ENCODE measurements around the gene CCDC28B. TPM values are rescaled to one million over a fixed set of nuclear protein-coding genes. Genes with fewer than 3 reads are reported as not detected.
A peak's percentile ranks its signal among the peaks of the same experiment; 100 is the strongest.

The CCDC28B gene
- total RNA-seq, 1 donor from 2014 or later: 2.7 TPM

DNA sequence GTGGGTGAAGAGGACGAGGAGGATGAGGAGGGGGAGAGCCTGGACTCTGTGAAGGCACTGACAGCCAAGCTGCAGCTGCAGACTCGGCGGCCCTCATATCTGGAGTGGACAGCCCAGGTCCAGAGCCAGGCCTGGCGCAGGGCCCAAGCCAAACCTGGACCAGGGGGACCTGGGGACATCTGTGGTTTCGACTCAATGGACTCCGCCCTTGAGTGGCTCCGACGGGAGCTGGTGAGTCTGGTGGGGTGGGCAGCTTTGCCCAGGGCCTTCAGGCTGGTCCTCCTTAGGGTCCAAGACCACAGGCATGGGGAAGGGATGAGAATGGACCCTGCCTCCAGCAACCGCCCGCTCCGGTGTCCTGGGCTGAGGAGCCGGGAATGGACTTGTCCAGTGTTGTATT, 47.1 kb downstream of the CCDC28B start:
- peak overlapping the region; percentile 41 for H3K4me3 ChIP-seq

DNA sequence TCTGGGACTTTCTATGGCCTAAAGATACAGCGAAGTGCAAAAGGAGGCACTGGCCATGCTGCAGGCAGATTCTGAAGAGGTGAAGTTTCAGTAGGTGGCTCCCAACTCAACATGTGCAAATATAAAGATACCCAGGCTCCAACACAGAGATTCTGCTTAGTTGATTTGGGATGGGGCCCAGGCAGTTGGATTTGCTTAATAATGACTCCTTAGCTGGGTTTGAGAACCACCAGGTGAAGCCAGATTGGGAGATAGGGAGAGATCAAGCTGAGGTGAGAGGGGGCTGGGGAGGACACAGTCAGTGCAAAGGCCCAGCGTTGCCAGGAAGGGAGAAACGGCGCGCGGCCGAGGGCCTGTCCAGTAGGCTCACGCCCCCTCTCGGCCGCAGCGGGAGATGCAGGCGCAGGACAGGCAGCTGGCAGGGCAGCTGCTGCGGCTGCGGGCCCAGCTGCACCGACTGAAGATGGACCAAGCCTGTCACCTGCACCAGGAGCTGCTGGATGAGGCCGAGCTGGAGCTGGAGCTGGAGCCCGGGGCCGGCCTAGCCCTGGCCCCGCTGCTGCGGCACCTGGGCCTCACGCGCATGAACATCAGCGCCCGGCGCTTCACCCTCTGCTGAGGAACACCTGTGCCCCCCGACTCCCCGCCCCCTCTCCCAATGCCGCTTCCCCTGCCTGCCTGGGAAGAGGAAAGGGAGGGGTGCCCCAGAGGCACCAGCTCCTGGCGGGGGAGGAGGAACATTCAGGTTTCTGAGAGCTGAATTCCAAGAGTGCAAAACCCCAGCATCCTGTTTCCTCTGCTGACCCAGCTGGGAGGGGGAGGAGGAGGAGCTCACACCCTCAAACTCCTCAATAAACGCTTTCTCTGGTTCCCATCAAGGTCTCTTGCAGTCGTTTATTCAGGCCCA, 47.8 kb downstream of the CCDC28B start:
- no peaks in the 10 kb centered on the region for H3K36me3 ChIP-seq

More for the DNA sequence above, 47.1 kb downstream of the CCDC28B start:
- Histone ChIP-seq H3K4me1 (peaks cover 48% of the 10 kb centered on the region), H3K27ac (peak overlapping the region; percentile 75), H3K27me3 (no peaks in the 10 kb centered on the region), H3K36me3 (no peaks in the 10 kb centered on the region), H3K9me3 (no peaks in the 10 kb centered on the region)
- intact Hi-C loops (cut with DNase I): loop anchor here (10.0 kb wide), 1 partner anchor 47 kb away; the partner anchor contains the start of gene HDAC1
- ATAC-seq (no peak), DNase-seq (no peak)
- TF ChIP-seq, protein P1, sequence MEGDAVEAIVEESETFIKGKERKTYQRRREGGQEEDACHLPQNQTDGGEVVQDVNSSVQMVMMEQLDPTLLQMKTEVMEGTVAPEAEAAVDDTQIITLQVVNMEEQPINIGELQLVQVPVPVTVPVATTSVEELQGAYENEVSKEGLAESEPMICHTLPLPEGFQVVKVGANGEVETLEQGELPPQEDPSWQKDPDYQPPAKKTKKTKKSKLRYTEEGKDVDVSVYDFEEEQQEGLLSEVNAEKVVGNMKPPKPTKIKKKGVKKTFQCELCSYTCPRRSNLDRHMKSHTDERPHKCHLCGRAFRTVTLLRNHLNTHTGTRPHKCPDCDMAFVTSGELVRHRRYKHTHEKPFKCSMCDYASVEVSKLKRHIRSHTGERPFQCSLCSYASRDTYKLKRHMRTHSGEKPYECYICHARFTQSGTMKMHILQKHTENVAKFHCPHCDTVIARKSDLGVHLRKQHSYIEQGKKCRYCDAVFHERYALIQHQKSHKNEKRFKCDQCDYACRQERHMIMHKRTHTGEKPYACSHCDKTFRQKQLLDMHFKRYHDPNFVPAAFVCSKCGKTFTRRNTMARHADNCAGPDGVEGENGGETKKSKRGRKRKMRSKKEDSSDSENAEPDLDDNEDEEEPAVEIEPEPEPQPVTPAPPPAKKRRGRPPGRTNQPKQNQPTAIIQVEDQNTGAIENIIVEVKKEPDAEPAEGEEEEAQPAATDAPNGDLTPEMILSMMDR (IDR thresholded peaks at IDR 0.05): no peak

DNA sequence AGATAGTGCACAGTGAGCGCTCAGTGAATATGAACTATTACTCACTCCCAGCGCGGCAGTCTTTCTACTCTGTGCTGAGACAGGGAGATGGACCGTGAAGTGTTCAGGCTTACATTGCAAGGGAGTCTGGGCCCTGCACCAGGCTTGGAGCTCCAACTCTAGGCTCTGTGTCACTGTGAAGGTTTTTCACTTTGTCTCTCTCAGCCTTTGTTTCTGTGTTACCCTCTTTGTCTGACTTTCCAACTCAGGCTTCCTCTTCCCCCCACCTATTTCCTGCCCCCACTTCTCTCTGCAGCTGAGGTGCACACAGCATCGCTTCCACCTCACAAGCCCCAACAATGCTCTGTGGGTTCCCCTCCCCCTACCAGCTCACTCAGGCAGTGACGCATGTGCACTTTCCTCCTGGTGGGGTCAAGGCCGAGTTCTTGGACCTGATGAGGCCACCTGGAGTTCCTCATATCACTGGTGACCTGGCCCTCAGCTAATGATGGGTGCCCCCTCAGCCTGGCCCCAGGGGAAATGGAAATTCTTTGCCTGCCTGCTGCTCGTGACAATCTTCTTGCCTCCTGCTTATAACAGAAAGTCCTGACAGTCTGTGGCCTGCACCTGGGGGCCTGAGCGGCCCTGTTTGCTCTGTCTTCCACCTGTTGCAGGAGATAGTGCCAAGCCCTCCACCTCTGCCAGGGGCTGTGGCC, 49.6 kb downstream of the CCDC28B start:
- H3K36me3 ChIP-seq: no peaks in the 10 kb centered on the region
- H3K9me3 ChIP-seq: no peaks in the 10 kb centered on the region
- no peaks in the 10 kb centered on the region for H3K27me3 ChIP-seq
- peaks cover 45% of the 10 kb centered on the region for H3K4me1 ChIP-seq
- no peak overlapping the region for H3K4me3 ChIP-seq
- TF ChIP-seq, protein P1 (IDR thresholded peaks at IDR 0.05): no peak
- DNase-seq (no peak), ATAC-seq (peak; percentile 41)
- intact Hi-C loops (cut with DNase I): loop anchor here (10.0 kb wide), 1 partner anchor 45 kb away; the partner anchor contains the start of gene HDAC1
- H3K27ac ChIP-seq: peak overlapping the region; percentile 75

More for the DNA sequence above, 47.8 kb downstream of the CCDC28B start:
- intact Hi-C loops (cut with DNase I): loop anchor here (10.0 kb wide), 1 partner anchor 47 kb away; the partner anchor contains the start of gene HDAC1
- Histone ChIP-seq H3K4me3 (peak overlapping the region; percentile 41), H3K4me1 (peaks cover 45% of the 10 kb centered on the region), H3K9me3 (no peaks in the 10 kb centered on the region), H3K27me3 (no peaks in the 10 kb centered on the region), H3K27ac (peak overlapping the region; percentile 75)
- ATAC-seq (peak; percentile 91), DNase-seq (peak; percentile 92)
- TF ChIP-seq, protein P1 (IDR thresholded peaks at IDR 0.05): peak; percentile 82

DNA sequence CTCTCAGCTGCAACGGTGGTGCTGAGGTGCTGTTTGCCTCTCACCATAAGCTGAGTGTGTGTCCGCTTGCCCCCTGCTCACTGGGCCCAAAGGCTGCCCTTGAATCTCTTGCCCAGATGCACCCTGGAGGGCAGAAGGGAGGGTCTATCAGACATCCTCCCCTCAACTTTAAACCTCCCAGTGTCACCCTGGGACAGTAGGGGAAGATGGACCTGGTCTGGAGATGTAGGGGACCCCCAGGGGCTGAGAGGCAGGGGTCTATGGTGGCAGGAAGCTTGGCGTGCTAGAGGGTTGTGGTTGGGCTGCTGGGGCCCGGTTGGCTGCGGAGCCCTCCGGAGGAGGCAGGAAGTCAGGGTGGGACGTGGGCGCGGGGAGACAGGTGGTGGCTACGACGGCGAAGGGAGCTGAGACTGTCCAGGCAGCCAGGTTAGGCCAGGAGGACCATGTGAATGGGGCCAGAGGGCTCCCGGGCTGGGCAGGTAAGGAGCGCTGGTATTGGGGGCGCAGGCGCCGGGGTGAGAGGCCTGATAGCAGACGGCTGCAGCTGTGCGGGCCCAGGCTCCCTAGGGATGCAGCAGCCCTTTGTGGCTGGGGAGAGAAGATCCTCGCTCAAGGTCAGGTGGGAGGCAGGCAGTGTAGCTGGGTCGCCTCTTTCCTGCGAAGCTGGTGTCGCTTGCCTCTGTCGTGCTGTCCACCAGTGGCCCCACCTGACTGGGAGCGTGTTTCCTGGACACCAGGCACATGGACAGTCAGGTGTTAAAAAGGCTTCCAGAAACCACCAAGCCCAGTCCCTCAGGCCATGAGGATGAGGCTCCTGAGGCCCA, 50.7 kb downstream of the CCDC28B start, which contains the start of gene LCK:
TSS of gene LCK (plus strand) at position 373 of the 824 bp plus-strand sequence. CDS start 23,065 bp downstream, outside the sequence.
- intact Hi-C loops (cut with DNase I): no loop called here
- TF ChIP-seq, protein P1 (IDR thresholded peaks at IDR 0.05): no peak
- Histone ChIP-seq H3K36me3 (no peaks in the 10 kb centered on the region), H3K27ac (peak within 1 kb of the TSS; percentile 75), H3K27me3 (no peaks in the 10 kb centered on the region), H3K4me1 (peaks cover 37% of the 10 kb centered on the region), H3K9me3 (no peaks in the 10 kb centered on the region), H3K4me3 (peak within 1 kb of the TSS; percentile 40)
- DNase-seq (no peak), ATAC-seq (no peak)

Other genes with a start within 250 kb of the CCDC28B start
- 81.7 TPM for gene KHDRBS1, start 186.7 kb upstream of the CCDC28B start, total RNA-seq
- 18.1 TPM for gene TMEM39B, start 127.7 kb upstream of the CCDC28B start, total RNA-seq
- 69.2 TPM for gene KPNA6, start 92.5 kb upstream of the CCDC28B start, total RNA-seq
- gene TXLNA, start 20.9 kb upstream of the CCDC28B start, total RNA-seq: 47.5 TPM
- gene IQCC, start 5.1 kb downstream of the CCDC28B start, total RNA-seq: 1.2 TPM
- gene DCDC2B, start 8.5 kb downstream of the CCDC28B start, total RNA-seq: not detected
- 22.3 TPM for gene TMEM234, start 21.8 kb downstream of the CCDC28B start, total RNA-seq
- gene EIF3I, start 21.8 kb downstream of the CCDC28B start, total RNA-seq: 116 TPM
- gene FAM167B, start 46.6 kb downstream of the CCDC28B start, total RNA-seq: 65.9 TPM
- gene LCK, start 50.7 kb downstream of the CCDC28B start, total RNA-seq: 8.3 TPM
- gene HDAC1, start 91.5 kb downstream of the CCDC28B start, total RNA-seq: 71.2 TPM
- 44.5 TPM for gene MARCKSL1, start 135.6 kb downstream of the CCDC28B start, total RNA-seq
- gene FAM229A, start 161.9 kb downstream of the CCDC28B start, total RNA-seq: 9.3 TPM
- gene TSSK3, start 161.9 kb downstream of the CCDC28B start, total RNA-seq: 2.5 TPM
- 67.6 TPM for gene BSDC1, start 193.8 kb downstream of the CCDC28B start, total RNA-seq

Data from upper lobe of right lung (tissue), 1 donor.